HEK293 (cell line): ENCODE data around the gene MLXIPL.
"Not testable (repeated sequence)": the region's sequence is repeated elsewhere in the genome, so short reads cannot be mapped to it uniquely, and the experiment has no call there.

Experiments used
- KLF8 ChIP-seq: fragments of 450-650 bp; formaldehyde crosslinking; IDR thresholded peaks from 2 replicates; pipeline ENCODE4 v1.5.1; 2016; ENCODE audit warnings: missing biosample characterization, missing genetic modification characterization
- ZNF302 ChIP-seq: fragments of 450-650 bp; formaldehyde crosslinking; IDR thresholded peaks from 2 replicates; pipeline ENCODE4 v1.5.1; 2016; ENCODE audit warnings: missing biosample characterization, missing genetic modification characterization, low read depth
- ZNF660 ChIP-seq: fragments of 450-650 bp; IDR thresholded peaks from 2 replicates; pipeline ENCODE4 v1.5.1; 2018; ENCODE audit warnings: missing biosample characterization, mild to moderate bottlenecking, missing genetic modification characterization
- TF ChIP-seq, protein P1 (sequence below): fragments of 450-650 bp; formaldehyde crosslinking; IDR thresholded peaks from 2 replicates; pipeline ENCODE4 v1.5.1; 2016; ENCODE audit warnings: missing biosample characterization, missing genetic modification characterization

DNA sequence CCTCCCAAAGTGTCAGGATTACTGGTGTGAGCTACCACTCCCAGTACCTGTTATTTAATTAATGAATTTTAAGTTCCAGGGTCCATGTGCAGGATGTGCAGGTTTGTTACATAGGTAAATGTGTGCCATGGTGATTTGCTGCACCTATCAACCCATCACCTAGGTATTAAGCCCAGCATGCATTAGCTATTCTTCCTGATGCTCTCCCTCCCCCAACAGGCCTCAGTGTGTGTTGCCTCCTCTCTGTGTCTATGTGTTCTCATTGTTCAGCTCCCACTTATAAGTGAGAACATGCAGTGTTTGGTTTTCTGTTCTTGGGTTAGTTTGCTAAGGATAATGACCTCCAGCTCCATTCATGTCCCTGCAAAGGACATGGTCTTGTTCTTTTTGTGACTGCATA is 57.9 kb downstream of the MLXIPL start:
- TF ChIP-seq, protein P1, sequence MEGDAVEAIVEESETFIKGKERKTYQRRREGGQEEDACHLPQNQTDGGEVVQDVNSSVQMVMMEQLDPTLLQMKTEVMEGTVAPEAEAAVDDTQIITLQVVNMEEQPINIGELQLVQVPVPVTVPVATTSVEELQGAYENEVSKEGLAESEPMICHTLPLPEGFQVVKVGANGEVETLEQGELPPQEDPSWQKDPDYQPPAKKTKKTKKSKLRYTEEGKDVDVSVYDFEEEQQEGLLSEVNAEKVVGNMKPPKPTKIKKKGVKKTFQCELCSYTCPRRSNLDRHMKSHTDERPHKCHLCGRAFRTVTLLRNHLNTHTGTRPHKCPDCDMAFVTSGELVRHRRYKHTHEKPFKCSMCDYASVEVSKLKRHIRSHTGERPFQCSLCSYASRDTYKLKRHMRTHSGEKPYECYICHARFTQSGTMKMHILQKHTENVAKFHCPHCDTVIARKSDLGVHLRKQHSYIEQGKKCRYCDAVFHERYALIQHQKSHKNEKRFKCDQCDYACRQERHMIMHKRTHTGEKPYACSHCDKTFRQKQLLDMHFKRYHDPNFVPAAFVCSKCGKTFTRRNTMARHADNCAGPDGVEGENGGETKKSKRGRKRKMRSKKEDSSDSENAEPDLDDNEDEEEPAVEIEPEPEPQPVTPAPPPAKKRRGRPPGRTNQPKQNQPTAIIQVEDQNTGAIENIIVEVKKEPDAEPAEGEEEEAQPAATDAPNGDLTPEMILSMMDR (tag by site-specific recombination): not testable (repeated sequence)
- TF ChIP-seq ZNF660, KLF8, ZNF302 (tag by site-specific recombination): not testable (repeated sequence)
